HEK293 (cell line): ENCODE measurements around the gene SOX5.

Experiments used
- CTCF ChIA-PET: fragments of 350-600 bp; formaldehyde crosslinking; extraction: SDS; loops from one replicate; lab custom pipeline; 2021; ENCODE audit warnings: antibody characterized with exemption; lab: Yijun Ruan, JAX
- POLR2A ChIA-PET: fragments of 300-600 bp; formaldehyde crosslinking; extraction: SDS; loops from one replicate; lab custom pipeline; 2020; ENCODE audit warnings: antibody characterized with exemption, inconsistent platforms; lab: Yijun Ruan, JAX
- H3K27ac ChIP-seq: fragments of 200-500 bp; sonication (Bioruptor generic); 2 replicates; pipeline ENCODE4 v1.5.1; 2014; ENCODE audit warnings: low read depth, low read length, control low read depth, inconsistent platforms; ENCODE audit errors: extremely low read depth
- H3K36me3 ChIP-seq, 2 experiments: fragments of 200-500 bp in 1 of 2; sonication (Bioruptor generic) in 1 of 2; 1 replicate in 1 of 2; 2 replicates in 1 of 2; pipeline ENCODE4 v1.5.1; 2014 to 2017; ENCODE audit warnings: inconsistent platforms in 2 of 2, low read length in 2 of 2; ENCODE audit not compliant: control insufficient read depth in 2 of 2, insufficient read depth in 1 of 2
- H3K4me1 ChIP-seq: fragments of 200-500 bp; sonication (Bioruptor generic); 2 replicates; pipeline ENCODE4 v1.5.1; 2014; ENCODE audit warnings: mild to moderate bottlenecking, low read length, inconsistent platforms; ENCODE audit not compliant: control insufficient read depth, insufficient read depth
- H3K4me3 ChIP-seq: 2 replicates; pipeline ENCODE4 v1.5.1; 2011; ENCODE audit warnings: low read depth, mild to moderate bottlenecking, control low read depth, low read length, moderate library complexity
- H3K9me3 ChIP-seq: fragments of 200-500 bp; sonication (Bioruptor generic); 2 replicates; pipeline ENCODE4 v1.5.1; 2014; ENCODE audit warnings: low read depth, low read length, inconsistent platforms; ENCODE audit not compliant: control insufficient read depth, insufficient read depth
- GFI1B ChIP-seq: fragments of 450-650 bp; formaldehyde crosslinking; IDR thresholded peaks from 2 replicates; pipeline ENCODE4 v1.5.1; 2016; ENCODE audit warnings: missing biosample characterization, missing genetic modification characterization
- PRDM2 ChIP-seq: fragments of 450-650 bp; formaldehyde crosslinking; IDR thresholded peaks from 2 replicates; pipeline ENCODE4 v1.5.1; 2016; ENCODE audit warnings: missing biosample characterization, missing genetic modification characterization, borderline replicate concordance
- PRDM6 ChIP-seq: fragments of 450-650 bp; formaldehyde crosslinking; IDR thresholded peaks from 2 replicates; pipeline ENCODE4 v1.5.1; 2017; ENCODE audit warnings: missing biosample characterization, missing genetic modification characterization
- REPIN1 ChIP-seq: fragments of 450-650 bp; formaldehyde crosslinking; IDR thresholded peaks from 2 replicates; pipeline ENCODE4 v1.5.1; 2017; ENCODE audit warnings: missing biosample characterization, missing genetic modification characterization, low read depth
- TRIM28 ChIP-seq: IDR thresholded peaks from 2 replicates; pipeline ENCODE4 v1.6.1; 2011; ENCODE audit warnings: low read length, control low read depth, borderline replicate concordance
- TSHZ1 ChIP-seq: fragments of 450-650 bp; formaldehyde crosslinking; IDR thresholded peaks from 2 replicates; pipeline ENCODE4 v1.5.1; 2016; ENCODE audit warnings: missing biosample characterization, missing genetic modification characterization, borderline replicate concordance
- ZBTB1 ChIP-seq: fragments of 450-650 bp; formaldehyde crosslinking; IDR thresholded peaks from 2 replicates; pipeline ENCODE4 v1.5.1; 2016; ENCODE audit warnings: missing biosample characterization, missing genetic modification characterization
- ZFP3 ChIP-seq: fragments of 450-650 bp; formaldehyde crosslinking; IDR thresholded peaks from 2 replicates; pipeline ENCODE4 v1.5.1; 2016; ENCODE audit warnings: low read depth, missing biosample characterization, missing genetic modification characterization
- ZNF132 ChIP-seq: fragments of 450-650 bp; formaldehyde crosslinking; IDR thresholded peaks from 2 replicates; pipeline ENCODE4 v1.5.1; 2017; ENCODE audit warnings: missing biosample characterization, missing genetic modification characterization, borderline replicate concordance
- ZNF157 ChIP-seq: fragments of 450-650 bp; formaldehyde crosslinking; IDR thresholded peaks from 2 replicates; pipeline ENCODE4 v1.5.1; 2016; ENCODE audit warnings: missing biosample characterization, missing genetic modification characterization
- ZNF239 ChIP-seq: fragments of 450-650 bp; formaldehyde crosslinking; IDR thresholded peaks from 2 replicates; pipeline ENCODE4 v1.5.1; 2016; ENCODE audit warnings: missing biosample characterization, missing genetic modification characterization
- ZNF248 ChIP-seq: fragments of 450-650 bp; formaldehyde crosslinking; IDR thresholded peaks from 2 replicates; pipeline ENCODE4 v1.5.1; 2017; ENCODE audit warnings: missing biosample characterization, missing genetic modification characterization
- ZNF324 ChIP-seq: fragments of 450-650 bp; formaldehyde crosslinking; IDR thresholded peaks from 2 replicates; pipeline ENCODE4 v1.5.1; 2016; ENCODE audit warnings: missing biosample characterization, missing genetic modification characterization
- ZNF366 ChIP-seq: fragments of 450-650 bp; formaldehyde crosslinking; conservative IDR thresholded peaks from 2 replicates; pipeline ENCODE4 v1.5.1; 2016; ENCODE audit warnings: missing biosample characterization, missing genetic modification characterization
- ZNF391 ChIP-seq: fragments of 450-650 bp; formaldehyde crosslinking; IDR thresholded peaks from 2 replicates; pipeline ENCODE4 v1.5.1; 2016; ENCODE audit warnings: low read depth, missing biosample characterization, missing genetic modification characterization, borderline replicate concordance
- ZNF394 ChIP-seq: fragments of 450-650 bp; formaldehyde crosslinking; IDR thresholded peaks from 2 replicates; pipeline ENCODE4 v1.5.1; 2016; ENCODE audit warnings: missing biosample characterization, missing genetic modification characterization, mild to moderate bottlenecking, moderate library complexity, borderline replicate concordance
- ZNF404 ChIP-seq: fragments of 450-650 bp; formaldehyde crosslinking; IDR thresholded peaks from 2 replicates; pipeline ENCODE4 v1.5.1; 2017; ENCODE audit warnings: missing biosample characterization, missing genetic modification characterization
- ZNF423 ChIP-seq: fragments of 450-650 bp; formaldehyde crosslinking; IDR thresholded peaks from 2 replicates; pipeline ENCODE4 v1.5.1; 2016; ENCODE audit warnings: missing biosample characterization, missing genetic modification characterization
- ZNF48 ChIP-seq: fragments of 450-650 bp; formaldehyde crosslinking; IDR thresholded peaks from 2 replicates; pipeline ENCODE4 v1.5.1; 2016; ENCODE audit warnings: missing biosample characterization, missing genetic modification characterization
- ZNF529 ChIP-seq: fragments of 450-650 bp; formaldehyde crosslinking; IDR thresholded peaks from 2 replicates; pipeline ENCODE4 v1.5.1; 2017; ENCODE audit warnings: missing genetic modification characterization, missing biosample characterization; ENCODE audit not compliant: insufficient replicate concordance
- ZNF530 ChIP-seq: fragments of 450-650 bp; formaldehyde crosslinking; IDR thresholded peaks from 2 replicates; pipeline ENCODE4 v1.5.1; 2016; ENCODE audit warnings: low read depth, missing biosample characterization, missing genetic modification characterization
- ZNF560 ChIP-seq: fragments of 450-650 bp; formaldehyde crosslinking; IDR thresholded peaks from 2 replicates; pipeline ENCODE4 v1.5.1; 2017; ENCODE audit warnings: missing biosample characterization, missing genetic modification characterization, borderline replicate concordance
- ZNF596 ChIP-seq: fragments of 450-650 bp; IDR thresholded peaks from 2 replicates; pipeline ENCODE4 v1.5.0; 2018; ENCODE audit warnings: missing biosample characterization, mild to moderate bottlenecking, missing genetic modification characterization, moderate library complexity
- ZNF610 ChIP-seq: fragments of 450-650 bp; formaldehyde crosslinking; IDR thresholded peaks from 2 replicates; pipeline ENCODE4 v1.5.1; 2016; ENCODE audit warnings: missing biosample characterization, missing genetic modification characterization, borderline replicate concordance
- ZNF707 ChIP-seq: fragments of 450-650 bp; formaldehyde crosslinking; IDR thresholded peaks from 2 replicates; pipeline ENCODE4 v1.5.1; 2016; ENCODE audit warnings: missing biosample characterization, missing genetic modification characterization
- ZSCAN23 ChIP-seq: fragments of 450-650 bp; formaldehyde crosslinking; IDR thresholded peaks from 2 replicates; pipeline ENCODE4 v1.5.1; 2016; ENCODE audit warnings: missing biosample characterization, missing genetic modification characterization

Gene SOX5

GRCh38 chr12:23670684-23671083, 278.8 kb downstream of the SOX5 start:
- no peak for TF ChIP-seq TRIM28
- no peak for TF ChIP-seq ZNF132
- no peak for TF ChIP-seq ZNF560
- TF ChIP-seq ZNF248 (tag by site-specific recombination): no peak
- TF ChIP-seq PRDM2 (tag by site-specific recombination): no peak
- no peak for TF ChIP-seq ZFP3 (tag by site-specific recombination)
- no peak for TF ChIP-seq ZNF423 (tag by site-specific recombination)
- no peak for TF ChIP-seq ZNF366 (tag by site-specific recombination)
- no peak for TF ChIP-seq ZNF239 (tag by site-specific recombination)
- no peak for TF ChIP-seq ZNF324 (tag by site-specific recombination)
- no peak for TF ChIP-seq ZNF157
- TF ChIP-seq ZNF391 (tag by site-specific recombination): no peak
- TF ChIP-seq ZNF530 (tag by site-specific recombination): no peak
- no peak for TF ChIP-seq PRDM6 (tag by site-specific recombination)
- no peak for TF ChIP-seq ZNF48 (tag by site-specific recombination)
- TF ChIP-seq ZNF596 (tag by site-specific recombination): no peak
- TF ChIP-seq ZNF610 (tag by site-specific recombination): no peak
- no peak for TF ChIP-seq ZNF707 (tag by site-specific recombination)
- TF ChIP-seq ZNF404 (tag by site-specific recombination): no peak
- Histone ChIP-seq H3K4me1 (no peaks in the 10 kb centered on the region), H3K4me3 (no peak overlapping the region), H3K36me3 (no peaks in the 10 kb centered on the region), H3K9me3 (no peaks in the 10 kb centered on the region), H3K27ac (no peak overlapping the region)
- ChIA-PET POLR2A (no interaction called here), CTCF (no interaction called here)

- no peaks in the 10 kb centered on the region for H3K36me3 ChIP-seq
- no peaks in the 10 kb centered on the region for H3K4me1 ChIP-seq
- H3K4me3 ChIP-seq: no peak overlapping the region
- no peak overlapping the region for H3K27ac ChIP-seq
- H3K9me3 ChIP-seq: no peaks in the 10 kb centered on the region
- CTCF ChIA-PET: no interaction called here
- POLR2A ChIA-PET: no interaction called here
- no peak for TF ChIP-seq ZNF324 (tag by site-specific recombination)
- no peak for TF ChIP-seq GFI1B (tag by site-specific recombination)
- no peak for TF ChIP-seq ZNF529 (tag by site-specific recombination)
- TF ChIP-seq ZBTB1 (tag by site-specific recombination): no peak
- no peak for TF ChIP-seq ZNF394 (tag by site-specific recombination)
- no peak for TF ChIP-seq REPIN1 (tag by site-specific recombination)
- no peak for TF ChIP-seq TSHZ1 (tag by site-specific recombination)
- no peak for TF ChIP-seq ZSCAN23 (tag by site-specific recombination)
Measured at GRCh38 chr12:23669691-23670090, 279.8 kb downstream of the SOX5 start.
